Stimulated activated CD8-positive, alpha-beta memory T cell treated with anti-CD3 and anti-CD28 coated beads, Interleukin-15, amount 100 ng/mL, for 1 hour (primary cell): ENCODE results near the gene HLA-DQA1.
A peak's percentile ranks its signal among the peaks of the same experiment; 100 is the strongest.
"Not testable (repeated sequence)": the region's sequence is repeated elsewhere in the genome, so short reads cannot be mapped to it uniquely, and the experiment has no call there.

Source experiments
- DNase-seq: peaks from one replicate; pipeline ENCODE4 v3.0.0-alpha.2; 2020; ENCODE audit warnings: low read depth

The HLA-DQA1 gene

DNA sequence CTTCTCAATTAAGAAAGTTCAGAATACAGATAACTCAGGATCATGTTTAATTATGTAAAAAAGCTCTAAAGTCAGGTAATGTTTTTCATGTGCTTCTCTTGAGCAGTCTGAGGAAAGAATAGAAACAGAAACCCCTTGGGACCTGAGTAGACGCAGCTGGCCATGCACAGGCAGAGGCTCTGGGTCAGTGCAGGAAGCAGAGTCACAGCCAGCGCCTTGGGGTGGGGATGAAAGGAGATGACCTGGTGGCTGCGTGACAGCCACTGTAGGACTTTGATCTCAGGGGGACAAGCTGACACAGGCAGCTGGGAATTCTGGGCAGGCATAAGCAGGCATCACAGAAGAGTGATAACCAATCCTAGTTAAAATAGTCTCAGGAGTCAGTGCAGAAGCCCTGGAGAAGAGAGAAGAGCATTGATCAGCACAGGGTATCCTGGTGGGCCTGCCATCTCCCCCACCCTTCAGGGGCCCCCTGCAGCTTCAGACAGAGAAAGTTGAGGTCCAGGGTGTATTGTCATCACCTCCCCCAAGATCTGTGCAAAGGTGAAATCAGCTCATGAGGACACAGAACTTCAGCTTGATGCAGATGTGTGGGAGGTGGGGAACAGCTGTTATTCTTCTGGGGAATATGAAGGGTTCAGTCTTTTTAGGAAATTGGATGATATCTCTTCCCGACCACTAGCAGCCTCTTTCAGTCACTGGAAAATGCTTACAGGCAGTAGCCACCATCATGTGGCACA, 22.8 kb downstream of the HLA-DQA1 start:
- no peak for DNase-seq

DNA sequence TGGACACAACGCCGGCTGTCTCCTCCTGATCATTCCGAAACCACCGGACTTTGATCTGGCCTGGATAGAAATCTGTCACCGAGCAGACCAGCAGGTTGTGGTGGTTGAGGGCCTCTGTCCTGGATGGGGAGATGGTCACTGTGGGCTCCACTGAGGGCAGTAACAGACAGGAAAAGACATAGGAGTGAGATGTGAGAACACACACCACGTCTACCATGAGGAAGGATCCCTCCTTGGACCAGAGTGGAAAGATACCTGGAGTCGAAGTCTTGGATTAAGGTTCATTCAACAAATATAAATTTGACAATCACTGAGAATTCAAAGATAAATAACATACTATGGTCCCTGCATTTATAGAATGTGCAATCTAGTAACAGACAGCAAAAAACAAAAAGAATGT, 24.9 kb downstream of the HLA-DQA1 start:
- DNase-seq = no peak

DNA sequence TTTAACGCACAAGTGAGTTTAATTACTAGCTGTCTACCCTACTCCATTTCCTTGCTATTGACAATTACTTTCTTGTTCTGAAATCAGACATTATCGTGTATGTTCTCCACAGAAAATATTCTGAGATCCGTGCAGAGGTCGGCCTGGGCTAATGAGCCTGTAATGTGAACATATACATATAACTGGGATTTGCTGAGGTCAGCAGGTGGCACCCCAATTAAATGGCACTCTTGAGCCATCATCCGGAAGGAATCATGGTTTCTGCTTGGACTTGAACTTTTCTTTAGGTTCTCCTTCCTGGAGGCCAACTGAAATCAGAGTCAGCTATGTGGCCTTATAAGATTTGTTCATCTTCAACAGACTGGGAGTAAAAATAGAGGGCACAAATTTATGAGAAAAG, 25.6 kb downstream of the HLA-DQA1 start:
- DNase-seq = no peak

DNA sequence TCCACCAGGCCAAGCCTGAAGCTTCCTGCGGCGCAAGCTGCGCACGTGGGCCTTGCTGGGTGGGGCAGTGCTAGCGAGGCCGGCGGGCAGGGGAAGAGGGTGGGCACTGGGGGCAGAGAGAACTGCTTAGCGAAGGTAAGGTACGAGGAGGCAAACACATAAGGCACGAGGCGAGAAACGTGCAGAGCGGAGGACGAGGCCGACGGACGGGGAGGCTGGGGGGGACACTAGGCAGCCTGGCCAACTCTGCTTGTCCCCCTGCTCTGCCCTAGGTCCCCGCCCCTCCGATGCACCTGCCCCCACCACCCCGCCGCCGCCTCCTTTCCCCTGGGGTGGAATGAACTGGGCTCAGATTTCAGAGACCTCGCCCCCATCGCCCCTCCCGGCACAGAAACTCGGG, 27.1 kb downstream of the HLA-DQA1 start:
- DNase-seq = no peak

DNA sequence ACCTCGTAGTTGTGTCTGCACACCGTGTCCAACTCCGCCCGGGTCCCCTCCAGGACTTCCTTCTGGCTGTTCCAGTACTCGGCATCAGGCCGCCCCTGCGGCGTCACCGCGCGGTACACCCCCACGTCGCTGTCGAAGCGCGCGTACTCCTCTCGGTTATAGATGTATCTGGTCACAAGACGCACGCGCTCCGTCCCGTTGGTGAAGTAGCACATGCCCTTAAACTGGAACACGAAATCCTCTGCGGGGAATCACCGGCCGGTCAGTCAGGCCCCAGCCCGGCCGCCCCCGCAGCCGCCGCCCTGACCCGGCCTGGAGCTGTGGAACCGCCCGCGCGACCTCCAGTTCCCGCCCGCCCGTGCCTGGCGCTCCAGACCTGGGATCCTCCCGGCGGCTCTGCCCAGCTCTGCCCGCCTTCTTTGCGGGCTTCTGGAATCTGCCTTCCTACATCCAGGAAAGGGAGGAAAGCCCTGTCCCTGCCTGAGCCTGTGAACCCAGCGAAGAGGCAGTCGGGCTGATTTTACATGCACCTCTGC, 27.7 kb downstream of the HLA-DQA1 start:
- DNase-seq = no peak

DNA sequence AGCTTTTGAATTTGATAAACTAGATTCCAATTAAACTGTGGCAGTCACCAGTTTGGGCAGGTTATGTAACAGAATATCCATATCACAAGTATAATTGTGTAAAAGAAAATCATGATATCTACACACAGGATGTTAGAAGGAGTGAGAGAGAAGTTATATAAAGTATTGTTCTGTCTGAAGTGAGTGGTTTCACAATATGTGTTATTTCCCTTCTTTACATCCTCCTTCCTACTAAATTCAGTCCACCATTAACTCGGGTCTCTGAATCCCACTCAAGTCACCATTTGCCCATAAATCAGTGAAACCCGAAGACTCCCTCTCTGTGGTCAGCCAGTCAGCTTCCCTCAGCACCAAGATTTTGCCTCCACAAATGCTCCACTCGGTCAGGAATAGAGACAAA, 28.5 kb downstream of the HLA-DQA1 start:
- no peak for DNase-seq

DNA sequence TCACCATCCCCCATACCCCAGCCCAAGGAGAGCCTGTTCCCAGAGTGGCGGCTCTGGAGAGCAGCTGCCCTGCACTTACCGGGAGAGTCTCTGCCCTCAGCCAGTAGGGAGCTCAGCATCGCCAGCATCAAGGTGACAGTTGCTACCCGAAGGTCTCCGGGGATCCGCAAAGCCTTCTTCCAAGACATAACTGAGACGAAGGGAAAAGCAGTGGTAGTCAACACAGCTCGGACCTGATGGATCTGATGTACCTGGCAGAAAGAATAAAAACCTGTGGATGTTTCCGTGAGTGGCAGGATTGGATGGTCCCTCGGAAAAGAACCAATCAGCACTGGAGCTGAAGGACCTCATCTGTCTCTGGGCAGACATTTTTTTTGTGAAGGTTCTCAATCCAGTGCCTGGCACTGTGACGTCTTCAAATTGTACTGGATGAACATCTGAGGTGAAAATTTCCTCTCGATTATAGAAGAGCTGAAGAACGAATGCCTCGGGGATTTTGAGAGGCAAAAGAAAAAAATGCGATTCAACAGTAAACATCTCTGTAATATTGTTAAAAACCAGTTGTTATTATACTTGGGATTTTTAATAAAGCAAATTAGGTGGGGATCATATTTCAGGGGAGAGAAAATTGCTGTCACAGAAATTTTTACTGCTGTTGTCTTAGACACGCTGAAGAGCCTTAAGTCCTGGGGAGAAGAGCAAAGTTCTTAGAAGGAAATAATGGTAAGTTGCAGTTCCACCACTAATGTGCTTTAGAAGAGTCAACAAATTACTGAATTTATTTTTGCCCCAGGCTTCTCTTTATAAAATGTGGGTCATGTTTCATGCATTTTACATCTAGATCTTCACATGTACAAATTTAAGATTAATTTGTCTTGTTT, 29.5 kb downstream of the HLA-DQA1 start, which contains the start of gene HLA-DQB1:
Gene HLA-DQB1 (minus strand): TSS at position 238 of the 881 bp plus-strand sequence. CDS start 50 bp downstream, at position 188.
- DNase-seq = peak; percentile 37

DNA sequence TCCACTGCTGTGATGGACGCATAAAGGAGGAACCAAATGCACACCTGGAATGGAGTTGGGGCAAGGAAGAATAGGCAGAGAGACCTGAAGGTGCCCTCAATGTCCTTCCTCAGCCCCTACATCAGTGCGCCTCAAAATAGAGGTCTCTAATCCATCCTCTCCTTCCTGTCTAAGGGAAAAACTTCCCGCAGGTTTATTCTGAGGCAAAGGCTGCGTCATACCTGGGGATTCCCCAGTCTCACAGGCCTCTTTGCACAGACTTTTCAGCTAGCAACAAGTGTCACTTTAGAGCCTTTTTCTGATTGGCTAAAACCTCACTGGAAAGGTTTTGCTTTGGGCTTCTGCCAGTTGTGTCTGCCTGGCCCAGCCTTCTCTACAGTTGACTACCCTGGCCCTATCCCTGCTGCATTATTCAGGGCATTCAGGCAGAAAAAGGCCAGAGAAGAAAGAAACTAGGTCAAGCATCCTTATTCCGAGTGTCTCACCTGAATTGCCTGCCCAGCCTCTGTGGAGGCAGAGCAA, 31.1 kb downstream of the HLA-DQA1 start:
- no peak for DNase-seq

DNA sequence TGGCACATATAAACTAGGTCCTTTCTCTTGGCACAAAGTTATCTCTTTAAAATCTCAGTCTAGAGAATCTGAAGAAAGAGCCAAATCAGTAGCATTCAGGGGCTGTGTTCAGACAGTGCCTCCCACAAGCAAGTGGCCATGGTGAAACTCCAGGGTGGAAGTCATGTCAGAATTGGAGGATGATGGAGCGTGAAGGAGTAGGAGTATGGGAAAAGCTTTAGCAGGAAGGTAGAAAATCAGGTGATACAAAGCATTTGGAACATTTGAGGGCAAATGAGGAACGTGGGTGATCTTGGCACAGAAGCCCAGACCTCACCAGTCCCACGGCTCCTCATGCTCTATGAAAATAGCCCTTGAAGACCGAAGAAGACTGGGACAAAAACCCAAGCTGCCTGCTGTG, 32.0 kb downstream of the HLA-DQA1 start:
- DNase-seq = no peak

DNA sequence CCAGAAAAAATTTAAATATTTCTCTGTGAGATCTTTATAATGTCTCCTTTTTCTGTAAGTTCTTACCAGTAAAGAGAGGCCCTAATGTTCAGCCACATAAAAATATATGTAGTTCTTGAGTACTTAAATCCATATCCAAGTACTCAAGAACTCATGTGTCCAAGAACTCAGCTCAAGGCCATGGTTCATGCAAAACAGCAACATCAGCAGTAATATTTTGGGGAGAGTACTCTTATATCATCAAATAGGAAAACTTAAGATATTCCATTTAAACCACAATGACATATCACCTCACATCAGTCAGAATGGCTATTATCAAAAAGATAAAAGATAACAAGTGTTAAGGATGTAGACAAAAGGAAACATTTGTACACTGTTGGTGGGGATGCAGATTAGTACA, 32.7 kb downstream of the HLA-DQA1 start:
- no peak for DNase-seq

DNA sequence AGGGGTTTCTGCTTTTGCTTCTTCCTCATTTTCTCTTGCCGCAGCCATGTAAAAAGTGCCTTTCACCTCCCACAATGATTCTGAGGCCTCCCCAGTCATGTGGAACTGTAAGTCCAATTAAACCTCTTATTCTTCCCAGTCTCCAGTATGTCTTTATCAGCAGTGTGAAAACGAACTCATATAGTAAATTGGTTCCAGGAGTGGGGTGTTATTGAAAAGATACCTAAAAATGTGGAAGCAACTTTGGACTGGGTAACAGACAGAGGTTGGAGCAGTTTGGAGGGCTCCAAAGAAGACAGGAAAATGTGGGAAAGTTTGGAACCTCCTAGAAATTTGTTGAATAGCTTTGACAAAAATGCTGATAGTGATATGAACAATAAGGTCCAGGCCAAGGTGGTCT, 34.7 kb downstream of the HLA-DQA1 start:
- not testable (repeated sequence) for DNase-seq

DNA sequence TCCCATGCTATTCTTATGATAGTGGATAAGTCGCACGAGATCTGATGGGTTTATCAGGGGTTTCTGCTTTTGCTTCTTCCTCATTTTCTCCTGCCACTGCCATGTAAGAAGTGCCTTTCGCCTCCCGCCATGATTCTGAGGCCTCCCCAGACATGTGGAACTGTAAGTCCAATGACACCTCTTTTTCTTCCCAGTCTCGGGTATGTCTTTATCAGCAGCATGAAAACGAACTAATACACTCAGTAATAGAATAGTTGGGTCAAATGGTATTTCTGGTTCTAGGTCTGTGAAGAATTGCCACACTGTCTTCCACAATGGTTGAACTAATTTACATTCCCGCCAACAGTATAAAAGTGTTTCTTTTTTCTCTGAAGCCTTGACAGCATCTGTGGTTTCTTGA, 36.9 kb downstream of the HLA-DQA1 start:
- not testable (repeated sequence) for DNase-seq

DNA sequence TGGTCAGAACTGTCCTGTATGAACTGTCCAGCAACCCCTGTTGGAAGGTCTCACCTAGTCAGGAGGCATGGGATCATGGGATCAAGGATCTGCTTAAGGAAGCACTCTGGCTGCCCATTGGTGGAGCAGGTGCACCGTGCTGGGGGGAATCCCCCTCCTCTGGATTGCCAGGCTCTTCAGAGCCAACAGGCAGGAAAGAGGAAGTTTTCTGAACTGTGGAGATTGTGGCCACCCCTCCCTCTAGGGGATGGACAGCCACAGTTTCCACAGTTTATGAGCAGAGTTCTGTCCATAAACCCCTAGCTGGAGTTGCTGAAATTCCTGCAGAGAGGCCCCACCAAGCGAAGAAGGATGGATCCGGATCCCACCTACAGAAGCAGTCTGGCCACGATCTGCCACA, 42.3 kb downstream of the HLA-DQA1 start:
- DNase-seq = no peak

DNA sequence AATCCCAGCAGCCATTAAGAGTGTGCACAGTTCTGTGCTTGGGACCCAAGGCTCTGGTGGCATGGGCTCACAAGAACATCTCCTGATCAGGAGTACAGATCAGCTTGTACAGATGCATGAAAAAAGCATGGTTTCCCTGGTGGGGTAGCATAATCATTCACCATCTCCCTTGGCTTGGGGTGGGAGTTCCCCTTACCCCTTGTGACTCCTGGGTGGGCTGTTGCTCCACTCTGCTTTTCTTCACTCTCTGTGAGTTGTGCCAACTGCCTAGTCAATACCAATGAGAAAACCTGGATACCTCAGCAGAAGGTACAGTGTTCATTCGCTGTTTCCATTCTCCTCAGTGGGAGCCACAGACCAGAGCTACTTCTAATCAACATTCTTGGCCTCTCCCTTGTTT, 42.8 kb downstream of the HLA-DQA1 start:
- DNase-seq = no peak

DNA sequence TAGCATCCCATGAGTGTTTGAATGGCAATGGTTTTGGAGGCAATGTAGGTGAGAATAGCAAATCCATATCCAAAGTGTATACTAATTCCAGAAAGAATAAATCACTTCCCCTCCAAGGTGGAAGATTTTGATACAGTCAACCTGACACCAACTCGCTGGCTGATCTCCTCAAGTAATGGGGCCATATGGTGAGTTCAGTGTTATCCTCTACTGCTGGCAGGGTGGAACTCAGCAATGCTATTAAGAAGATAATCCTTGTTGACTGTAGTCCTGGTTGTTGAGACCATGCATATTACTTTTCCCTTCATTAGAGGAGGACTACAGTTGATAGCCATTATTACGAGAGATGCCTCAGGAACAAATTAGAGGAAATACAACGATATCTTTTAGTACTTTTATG, 47.0 kb downstream of the HLA-DQA1 start:
- no peak for DNase-seq

DNA sequence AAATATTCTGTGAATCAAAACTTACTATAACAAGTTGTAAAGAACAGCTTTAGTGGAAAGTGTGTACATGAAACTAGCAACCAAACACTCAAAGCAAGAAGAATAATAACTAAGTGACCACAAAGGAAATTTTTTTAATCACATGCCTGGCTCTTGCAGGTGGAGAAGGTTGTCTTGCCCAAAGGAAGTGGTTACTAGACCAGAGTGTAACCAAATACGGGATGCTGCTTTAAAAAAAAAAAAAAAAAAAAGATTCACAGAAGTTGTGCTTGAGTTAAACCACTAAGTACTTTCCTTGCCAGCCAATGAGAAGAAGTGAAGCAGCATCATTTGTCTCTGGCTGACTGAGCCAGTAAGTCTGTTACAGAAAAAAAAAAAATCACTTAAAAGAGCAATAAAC, 48.4 kb downstream of the HLA-DQA1 start:
- no peak for DNase-seq

DNA sequence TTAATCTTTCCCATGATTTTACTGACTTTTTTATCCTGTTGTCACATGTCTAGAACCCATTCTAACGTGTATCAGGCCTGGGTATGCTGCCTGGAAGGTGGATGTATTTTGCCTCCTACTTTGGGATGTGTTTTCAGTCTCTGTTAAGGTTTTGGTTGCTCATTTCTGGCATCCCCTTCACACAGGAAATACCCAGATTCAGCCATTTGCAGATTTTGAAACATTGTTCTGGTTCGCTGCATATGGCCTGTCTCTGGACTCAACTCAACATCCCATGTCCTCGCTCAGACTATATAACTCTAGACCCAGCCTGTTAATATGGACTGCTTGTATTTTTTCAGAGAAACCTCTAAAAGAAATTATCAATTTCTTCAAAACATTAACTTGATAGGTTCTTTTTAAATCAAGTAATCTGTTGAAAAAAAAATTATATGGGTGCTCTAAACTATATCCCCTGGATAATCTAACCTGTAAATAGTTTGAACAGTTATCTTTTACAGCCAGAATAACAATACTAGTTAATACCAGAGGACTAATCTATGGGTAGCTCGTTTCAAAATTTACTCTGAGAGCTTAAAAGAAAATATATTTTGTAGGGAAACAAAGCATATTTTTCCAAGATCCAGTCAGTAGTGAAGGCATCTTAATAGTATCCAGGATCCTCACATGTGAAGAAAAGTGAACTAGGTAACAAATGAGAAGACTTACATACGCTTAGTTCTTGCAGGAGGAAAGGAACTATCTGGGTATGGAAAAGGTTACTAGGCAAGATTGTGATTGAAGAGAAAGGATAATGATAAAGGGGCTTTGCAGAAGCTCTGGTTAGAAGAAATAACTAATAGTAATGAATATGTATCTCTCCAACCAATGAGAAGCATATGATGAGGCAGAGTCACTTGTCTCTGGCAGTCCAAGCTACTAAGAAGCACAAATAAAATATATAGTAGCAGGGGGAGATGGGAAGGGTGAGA, 52.6 kb downstream of the HLA-DQA1 start:
- DNase-seq = no peak

DNA sequence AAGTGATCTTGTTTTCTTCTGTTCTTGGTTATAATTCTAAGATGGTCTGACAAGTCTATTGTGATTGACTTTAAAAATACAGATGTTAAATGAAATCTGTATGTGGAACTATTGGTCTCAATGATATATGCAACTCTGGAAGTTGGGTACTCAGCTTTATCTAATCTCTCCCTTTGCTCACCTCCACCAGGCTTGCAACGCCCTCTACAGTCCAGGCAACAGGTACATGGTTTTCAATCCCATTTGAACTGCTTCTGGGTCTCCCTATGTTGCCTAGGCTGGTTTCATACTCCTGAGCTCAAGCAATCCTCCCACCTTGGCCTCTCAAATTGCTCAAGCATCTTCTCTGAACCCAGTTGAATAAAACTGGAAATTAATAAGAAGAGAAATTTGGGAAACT, 54.8 kb downstream of the HLA-DQA1 start:
- no peak for DNase-seq
